SK-N-SH (cell line): Measurements from ENCODE around the gene ST6GALNAC1. TPM values are rescaled to one million over a fixed set of nuclear protein-coding genes. Genes with fewer than 3 reads are reported as not detected.

Experiments used
- CTCF ChIA-PET: fragments of 300-600, 350-600 bp; formaldehyde crosslinking; extraction: SDS; loops from one replicate; lab custom pipeline; 2021; lab: Yijun Ruan, JAX
- POLR2A ChIA-PET: fragments of 350-600 bp; sonication (Branson Sonifier 250); formaldehyde crosslinking; extraction: SDS; loops from one replicate; lab custom pipeline; 2020; ENCODE audit warnings: antibody characterized with exemption, inconsistent platforms; lab: Yijun Ruan, JAX
- DNase-seq: peaks from one replicate; pipeline ENCODE4 v3.0.0; 2012
- H2AFZ ChIP-seq: fragments of 200-600 bp; sonication (generic); 2 replicates; pipeline ENCODE4 v1.8.1; 2016; ENCODE audit warnings: antibody characterized with exemption, mild to moderate bottlenecking, low read depth
- H3F3A ChIP-seq: fragments of 200-600 bp; sonication (generic); replicated peaks from 2 replicates; pipeline ENCODE3; 2016; ENCODE audit warnings: antibody characterized with exemption, mild to moderate bottlenecking; ENCODE audit not compliant: insufficient read depth
- H3K27ac ChIP-seq, 2 experiments: fragments of 200-500 bp in 1 of 2; fragments of 200-600 bp in 1 of 2; sonication (Bioruptor generic) in 1 of 2; sonication (generic), shearing (Covaris generic) in 1 of 2; 2 replicates each; pipeline versions ENCODE4 v1.5.1 to v1.6.1; 2014 to 2016; ENCODE audit warnings: low read depth in 2 of 2, inconsistent platforms in 1 of 2, low read length in 1 of 2, mild to moderate bottlenecking in 1 of 2, mixed read lengths in 1 of 2
- H3K27me3 ChIP-seq: fragments of 200-600 bp; sonication (generic), shearing (Covaris generic); 2 replicates; pipeline ENCODE4 v1.6.1; 2016; ENCODE audit warnings: mixed run types; ENCODE audit not compliant: insufficient read depth
- H3K36me3 ChIP-seq, 2 experiments: fragments of 200-500 bp in 1 of 2; fragments of 200-600 bp in 1 of 2; sonication (Bioruptor generic) in 1 of 2; sonication (generic) in 1 of 2; replicated peaks in 1 of 2; 2 replicates each; pipeline versions ENCODE3 to v1.5.1; 2014 to 2016; ENCODE audit warnings: low read length in 1 of 2, mild to moderate bottlenecking in 1 of 2; ENCODE audit not compliant: insufficient read depth in 2 of 2, control insufficient read depth in 1 of 2
- H3K4me1 ChIP-seq, 2 experiments: fragments of 200-500 bp in 1 of 2; fragments of 200-600 bp in 1 of 2; sonication (Bioruptor generic) in 1 of 2; sonication (generic), shearing (Covaris generic) in 1 of 2; 2 replicates each; pipeline versions ENCODE4 v1.5.1 to v1.6.1; 2014 to 2016; ENCODE audit warnings: low read depth in 1 of 2, low read length in 1 of 2, mixed run types in 1 of 2; ENCODE audit not compliant: insufficient read depth in 2 of 2, control insufficient read depth in 1 of 2
- H3K4me2 ChIP-seq: fragments of 200-600 bp; sonication (generic), shearing (Covaris generic); 2 replicates; pipeline ENCODE4 v1.6.1; 2017; ENCODE audit warnings: mixed run types
- H3K4me3 ChIP-seq, 2 experiments: fragments of 200-500 bp in 1 of 2; fragments of 200-600 bp in 1 of 2; sonication (Bioruptor generic) in 1 of 2; sonication (generic), shearing (Covaris generic) in 1 of 2; 2 replicates each; pipeline versions ENCODE4 v1.5.1 to v1.8.1; 2014 to 2016; ENCODE audit warnings: low read depth in 2 of 2, inconsistent platforms in 1 of 2, low read length in 1 of 2, mild to moderate bottlenecking in 1 of 2, mixed read lengths in 1 of 2, moderate library complexity in 1 of 2
- H3K79me2 ChIP-seq: fragments of 200-600 bp; sonication (generic); 2 replicates; pipeline ENCODE4 v1.8.1; 2017; ENCODE audit warnings: mild to moderate bottlenecking; ENCODE audit not compliant: insufficient read depth
- H3K9ac ChIP-seq: fragments of 200-600 bp; sonication (generic); 2 replicates; pipeline ENCODE4 v1.6.1; 2017; ENCODE audit warnings: mixed run types
- H3K9me2 ChIP-seq: fragments of 200-600 bp; sonication (generic); 2 replicates; pipeline ENCODE4 v1.6.1; 2017; ENCODE audit warnings: mixed run types
- H3K9me3 ChIP-seq: fragments of 200-600 bp; sonication (generic); 2 replicates; pipeline ENCODE4 v1.6.1; 2017; ENCODE audit warnings: mixed run types, mild to moderate bottlenecking, moderate library complexity
- H4K20me1 ChIP-seq: fragments of 200-600 bp; sonication (generic); 2 replicates; pipeline ENCODE4 v1.6.1; 2017; ENCODE audit warnings: mild to moderate bottlenecking, mixed run types; ENCODE audit not compliant: insufficient read depth
- CTCF ChIP-seq: fragments of 200-600 bp; sonication (generic); IDR thresholded peaks from 2 replicates; pipeline ENCODE4 v1.6.1; 2017; ENCODE audit warnings: antibody characterized with exemption, mild to moderate bottlenecking, moderate library complexity
- EP300 ChIP-seq, 2 experiments: IDR thresholded peaks; 2 replicates each; pipeline versions ENCODE4 v1.4.0 to v1.6.1; 2012; ENCODE audit warnings: borderline replicate concordance in 1 of 2, low read depth in 1 of 2, low read length in 1 of 2
- FOSL2 ChIP-seq: IDR thresholded peaks from 2 replicates; pipeline ENCODE4 v1.4.0; 2012; ENCODE audit warnings: low read depth, mild to moderate bottlenecking, moderate library complexity, borderline replicate concordance
- MAX ChIP-seq: IDR thresholded peaks from 2 replicates; pipeline ENCODE4 v1.4.0; 2012; ENCODE audit warnings: low read depth
- NFIC ChIP-seq: IDR thresholded peaks from 2 replicates; pipeline ENCODE4 v1.4.0; 2012; ENCODE audit warnings: borderline replicate concordance
- RAD21 ChIP-seq: IDR thresholded peaks from 2 replicates; pipeline ENCODE4 v1.6.1; 2012; ENCODE audit warnings: mild to moderate bottlenecking, low read length
- REST ChIP-seq: IDR thresholded peaks from 2 replicates; pipeline ENCODE4 v1.6.1; 2012; ENCODE audit warnings: mild to moderate bottlenecking, low read depth, low read length, moderate library complexity
- RXRA ChIP-seq: IDR thresholded peaks from 2 replicates; pipeline ENCODE4 v1.4.0; 2012; ENCODE audit warnings: low read depth, mild to moderate bottlenecking, borderline replicate concordance
- SMC3 ChIP-seq: IDR thresholded peaks from 2 replicates; pipeline ENCODE4 v1.6.1; 2012; ENCODE audit warnings: low read depth, low read length, improper control_type of control experiment
- TEAD4 ChIP-seq: IDR thresholded peaks from 2 replicates; pipeline ENCODE4 v1.4.0; 2012; ENCODE audit warnings: mild to moderate bottlenecking, borderline replicate concordance; ENCODE audit not compliant: insufficient read depth
- ZBTB33 ChIP-seq: IDR thresholded peaks from 2 replicates; pipeline ENCODE4 v1.4.0; 2012; ENCODE audit warnings: low read depth, borderline replicate concordance
- whole genome bisulfite sequencing: methylation state at CpG from one replicate; pipeline ENCODE4 v1.1.6; 2017; ENCODE audit warnings: low lambda C conversion rate; 5-methylcytosine and 5-hydroxymethylcytosine counted together
- polyA plus RNA-seq, 3 experiments: library from polyadenylated mRNA; depleted of rRNA; stranded (reverse); fragments of >200 nt; gene quantifications; 2 replicates each; pipeline ENCODE4 v1.2.3, GENCODE V29; 2012

The ST6GALNAC1 gene
- polyA plus RNA-seq, 1 of the 3 experiments (the other 2 are of a cell fraction), result not detected

- ChIA-PET CTCF (interaction anchor here (0.6 to 12.2 kb wide), 7 partner anchors 13 to 379 kb away, joined by 3 to 255 read pairs (median 3); partner anchors contain the start of gene MXRA7), POLR2A (interaction anchor here (1.1 to 2.3 kb wide), 3 partner anchors 9 to 142 kb away, joined by 3 to 8 read pairs (median 7); no protein-coding TSS in a partner anchor)
- H3K27me3 ChIP-seq, result no peaks in the 10 kb centered on the region
- H2AFZ ChIP-seq, result no peak overlapping the region
- no peak for TF ChIP-seq CTCF
- no peak for TF ChIP-seq TEAD4
- TF ChIP-seq MAX, result no peak
- no peak for TF ChIP-seq SMC3
- no peak for TF ChIP-seq ZBTB33
- no peak for TF ChIP-seq RAD21
- no peak for TF ChIP-seq NFIC
- TF ChIP-seq EP300 (IDR thresholded peaks at IDR 0.05; ENCODE audit: borderline replicate concordance in 1 of 2, low read depth in 1 of 2, low read length in 1 of 2), result no peak
- no peak for TF ChIP-seq RXRA
- no peak for TF ChIP-seq REST
- no peak for TF ChIP-seq FOSL2
- no peak overlapping the region for H3K4me3 ChIP-seq
- no peak for DNase-seq
- peaks cover 46% of the 10 kb centered on the region for H3K79me2 ChIP-seq
- peaks cover 0 to 16% of the 10 kb centered on the region in 2 experiments; a peak in 1 of 4 replicates for H3K4me1 ChIP-seq
- H3K9me3 ChIP-seq, result no peaks in the 10 kb centered on the region
- no peak overlapping the region for H3K27ac ChIP-seq
- no peaks in the 10 kb centered on the region for H3K9me2 ChIP-seq
- H3F3A ChIP-seq, result peaks cover under 1% of the 10 kb centered on the region
- 83% methylated on average over 11 of the region's 11 CpGs for WGBS
- peaks cover 7 to 27% of the 10 kb centered on the region in 2 experiments for H3K36me3 ChIP-seq
- peaks cover 25% of the 10 kb centered on the region for H4K20me1 ChIP-seq
- H3K4me2 ChIP-seq, result no peak overlapping the region
- no peak overlapping the region for H3K9ac ChIP-seq
These were observed 44.6 kb upstream of the ST6GALNAC1 start for GRCh38 chr17:76688165-76688622.
